ENCODE data around the gene SLC2A9. TPM values are rescaled to one million over a fixed set of nuclear protein-coding genes. Genes with fewer than 3 reads are reported as not detected.
A peak's percentile ranks its signal among the peaks of the same experiment; 100 is the strongest.

Gene SLC2A9
- total RNA-seq, 1 donor from 2014 or later: 3.1 TPM

DNA sequence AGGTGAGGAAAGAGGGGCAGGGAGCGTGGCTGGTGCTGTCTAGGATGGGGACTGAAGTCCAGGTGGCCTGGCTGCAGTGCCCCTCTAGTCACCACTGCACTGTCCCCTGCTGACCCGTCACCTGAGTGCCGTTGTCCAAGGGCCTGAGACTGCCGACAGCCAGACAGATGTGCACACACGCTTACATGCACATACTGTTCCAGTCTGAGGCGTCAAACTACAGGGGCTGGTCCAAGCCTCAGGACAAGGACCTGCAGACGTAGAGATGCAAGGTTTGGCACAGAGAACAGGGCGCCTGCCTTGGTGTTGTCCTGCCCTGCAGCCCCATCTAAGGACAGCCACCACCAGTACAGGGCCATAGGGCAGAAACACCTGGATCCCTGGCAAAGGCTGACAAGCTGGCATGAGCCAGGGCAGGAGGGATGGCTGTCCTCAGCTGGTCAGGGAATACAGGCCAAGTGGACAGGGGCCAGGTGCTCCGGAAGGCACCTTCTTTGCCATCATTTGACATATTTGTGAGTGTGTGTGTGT is 1.7 kb downstream of the SLC2A9 start:
- Mint-ChIP-seq H3K4me1 (ENCODE audit: low read depth) (peaks cover 7% of the 10 kb centered on the region), H3K36me3 (ENCODE audit: insufficient read depth) (no peaks in the 10 kb centered on the region), H3K27ac (no peak overlapping the region), H3K9me3 (ENCODE audit: low read depth) (no peaks in the 10 kb centered on the region), H3K27me3 (no peaks in the 10 kb centered on the region), H3K4me3 (ENCODE audit: low read depth) (peak overlapping the region; percentile 82)
- DNase-seq (ENCODE audit: low spot score, unreplicated experiment): no peak
- TF ChIP-seq, protein P1, sequence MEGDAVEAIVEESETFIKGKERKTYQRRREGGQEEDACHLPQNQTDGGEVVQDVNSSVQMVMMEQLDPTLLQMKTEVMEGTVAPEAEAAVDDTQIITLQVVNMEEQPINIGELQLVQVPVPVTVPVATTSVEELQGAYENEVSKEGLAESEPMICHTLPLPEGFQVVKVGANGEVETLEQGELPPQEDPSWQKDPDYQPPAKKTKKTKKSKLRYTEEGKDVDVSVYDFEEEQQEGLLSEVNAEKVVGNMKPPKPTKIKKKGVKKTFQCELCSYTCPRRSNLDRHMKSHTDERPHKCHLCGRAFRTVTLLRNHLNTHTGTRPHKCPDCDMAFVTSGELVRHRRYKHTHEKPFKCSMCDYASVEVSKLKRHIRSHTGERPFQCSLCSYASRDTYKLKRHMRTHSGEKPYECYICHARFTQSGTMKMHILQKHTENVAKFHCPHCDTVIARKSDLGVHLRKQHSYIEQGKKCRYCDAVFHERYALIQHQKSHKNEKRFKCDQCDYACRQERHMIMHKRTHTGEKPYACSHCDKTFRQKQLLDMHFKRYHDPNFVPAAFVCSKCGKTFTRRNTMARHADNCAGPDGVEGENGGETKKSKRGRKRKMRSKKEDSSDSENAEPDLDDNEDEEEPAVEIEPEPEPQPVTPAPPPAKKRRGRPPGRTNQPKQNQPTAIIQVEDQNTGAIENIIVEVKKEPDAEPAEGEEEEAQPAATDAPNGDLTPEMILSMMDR (IDR thresholded peaks at IDR 0.05; ENCODE audit: unreplicated experiment): no peak

DNA sequence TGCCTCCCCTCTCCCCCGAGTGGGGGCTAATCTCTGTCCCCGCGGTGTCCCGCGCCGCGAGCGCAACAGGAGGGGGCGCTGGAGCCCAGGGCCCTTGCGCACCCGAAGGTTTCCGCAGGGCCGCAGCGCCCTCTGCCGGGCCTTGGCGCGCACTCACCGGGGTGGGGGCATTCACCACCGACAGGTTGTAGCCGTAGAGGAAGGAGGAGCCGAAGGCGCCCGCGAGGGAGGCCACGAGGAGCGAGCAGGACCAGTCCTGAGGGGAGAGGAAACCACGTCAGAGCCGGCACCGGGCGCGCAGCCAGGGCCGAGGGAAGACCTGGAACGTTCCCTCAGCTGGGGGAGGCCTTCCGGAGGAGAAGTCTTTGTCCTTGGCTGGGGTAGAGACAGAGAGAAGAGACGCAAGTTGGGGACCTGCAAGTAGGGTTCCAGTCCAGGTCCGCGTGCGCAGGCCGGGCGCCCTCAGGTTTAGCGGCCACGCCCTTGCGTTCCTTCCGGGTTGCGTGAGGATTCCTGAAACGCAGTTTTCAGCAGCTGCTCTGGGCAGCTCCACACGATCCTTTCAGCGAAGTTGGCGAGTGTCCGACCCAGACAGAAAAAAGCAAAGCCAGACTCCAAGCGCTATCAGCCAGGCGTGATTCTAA is 2.4 kb downstream of the SLC2A9 start:
- Mint-ChIP-seq H3K27me3 (no peaks in the 10 kb centered on the region), H3K36me3 (ENCODE audit: insufficient read depth) (no peaks in the 10 kb centered on the region), H3K9me3 (ENCODE audit: low read depth) (no peaks in the 10 kb centered on the region), H3K27ac (peak overlapping the region; percentile 94), H3K4me3 (ENCODE audit: low read depth) (peak overlapping the region; percentile 82), H3K4me1 (ENCODE audit: low read depth) (peaks cover 7% of the 10 kb centered on the region)
- TF ChIP-seq, protein P1 (IDR thresholded peaks at IDR 0.05; ENCODE audit: unreplicated experiment): peak; percentile 99
- peak; percentile 89 for DNase-seq (ENCODE audit: low spot score, unreplicated experiment)

DNA sequence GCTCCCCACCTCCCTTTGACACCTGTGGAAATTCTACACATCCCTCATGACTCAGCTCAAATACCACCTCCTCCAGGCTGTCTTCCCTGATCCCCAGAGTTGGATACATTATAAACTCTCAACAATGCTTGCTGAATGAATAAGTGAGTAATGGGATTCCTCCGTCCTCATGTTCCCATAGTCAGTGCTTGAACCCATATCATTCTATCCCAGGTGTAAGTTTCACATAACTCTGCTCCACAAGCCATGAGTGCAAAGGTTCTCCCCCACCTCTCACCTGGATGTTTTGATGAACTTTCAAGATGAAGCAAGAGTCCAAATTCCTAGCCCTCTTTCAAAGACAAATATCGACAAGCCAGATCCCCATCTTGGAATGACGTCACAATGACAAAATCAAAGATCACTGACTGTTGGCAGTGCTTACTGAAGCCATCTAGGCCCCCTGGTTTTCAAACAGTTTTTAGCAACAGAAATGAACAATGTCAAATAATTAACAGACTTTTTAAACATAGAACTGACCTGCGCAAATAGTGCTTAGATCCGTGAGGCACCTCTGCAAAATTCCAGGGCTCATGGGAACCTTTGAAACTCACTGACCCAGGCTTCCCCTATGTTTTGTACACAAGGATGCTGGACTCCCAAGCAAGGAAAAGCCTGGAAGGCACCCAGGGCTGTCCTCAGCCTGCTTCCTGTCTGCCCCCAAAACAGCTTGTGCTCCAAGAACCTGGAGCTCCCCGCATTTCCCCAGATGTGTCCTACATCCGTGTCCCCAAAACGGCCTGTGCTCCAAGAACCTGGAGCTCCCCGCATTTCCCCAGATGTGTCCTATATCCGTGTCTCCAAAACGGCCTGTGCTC is 4.0 kb downstream of the SLC2A9 start:
- no peak for DNase-seq (ENCODE audit: low spot score, unreplicated experiment)
- H3K27ac Mint-ChIP-seq: no peak overlapping the region
- TF ChIP-seq, protein P1 (IDR thresholded peaks at IDR 0.05; ENCODE audit: unreplicated experiment): no peak
- no peaks in the 10 kb centered on the region for H3K27me3 Mint-ChIP-seq
- no peaks in the 10 kb centered on the region for H3K9me3 Mint-ChIP-seq (ENCODE audit: low read depth)
- no peak overlapping the region for H3K4me3 Mint-ChIP-seq (ENCODE audit: low read depth)
- peaks cover 6% of the 10 kb centered on the region for H3K4me1 Mint-ChIP-seq (ENCODE audit: low read depth)
- H3K36me3 Mint-ChIP-seq (ENCODE audit: insufficient read depth): no peaks in the 10 kb centered on the region

DNA sequence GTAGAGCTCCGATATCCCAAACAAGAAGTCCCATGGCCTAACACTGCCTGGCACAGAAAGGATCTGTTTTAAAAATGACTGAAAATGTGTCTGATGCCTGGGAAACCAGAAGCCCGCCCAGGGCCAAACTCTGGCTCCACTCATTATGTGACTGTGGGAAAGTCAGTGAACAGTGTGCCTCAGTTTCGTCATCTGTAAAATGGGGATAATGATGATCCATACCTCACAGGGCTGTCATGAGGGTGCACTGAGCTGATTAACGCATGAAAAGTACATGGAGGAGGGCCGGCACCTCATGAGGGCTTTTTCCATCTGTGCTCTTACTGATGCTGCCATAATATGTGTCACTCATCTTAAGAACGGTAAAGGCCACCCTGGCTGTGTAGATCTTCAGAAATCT is 5.1 kb downstream of the SLC2A9 start:
- Mint-ChIP-seq H3K27me3 (no peaks in the 10 kb centered on the region), H3K9me3 (ENCODE audit: low read depth) (no peaks in the 10 kb centered on the region), H3K27ac (no peak overlapping the region), H3K4me3 (ENCODE audit: low read depth) (no peak overlapping the region), H3K36me3 (ENCODE audit: insufficient read depth) (no peaks in the 10 kb centered on the region), H3K4me1 (ENCODE audit: low read depth) (peaks cover 6% of the 10 kb centered on the region)
- TF ChIP-seq, protein P1 (IDR thresholded peaks at IDR 0.05; ENCODE audit: unreplicated experiment): no peak
- DNase-seq (ENCODE audit: low spot score, unreplicated experiment): no peak

DNA sequence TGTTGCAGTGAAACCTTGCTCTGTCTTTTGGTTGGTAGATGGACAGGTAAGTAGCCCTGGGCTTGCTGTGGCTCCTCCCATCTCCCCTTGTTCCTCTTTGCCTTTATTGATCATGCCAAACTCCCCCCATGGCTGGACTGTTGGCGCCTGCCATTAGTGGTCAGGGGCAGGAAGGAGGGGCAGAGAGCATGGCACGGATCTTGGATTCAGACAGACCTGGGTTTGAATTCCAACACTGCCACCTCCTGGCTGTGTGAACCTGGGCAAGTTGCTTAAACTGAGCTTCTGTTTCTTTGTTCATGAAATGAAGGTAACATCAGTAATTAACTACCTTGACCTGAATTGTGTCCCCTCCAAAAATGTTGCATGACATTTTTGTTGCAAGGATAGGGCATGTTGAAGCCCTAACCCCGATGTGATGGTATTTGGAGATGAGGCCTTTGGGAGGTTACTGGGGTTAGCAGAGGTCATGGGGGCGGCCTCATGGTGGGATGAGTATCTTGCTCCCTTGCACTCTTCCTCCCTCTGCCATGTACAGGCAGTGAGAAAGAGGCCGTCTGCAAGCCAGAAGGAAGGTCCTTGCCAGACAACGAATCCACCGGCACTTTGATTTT is 6.0 kb downstream of the SLC2A9 start:
- H3K4me3 Mint-ChIP-seq (ENCODE audit: low read depth): no peak overlapping the region
- H3K36me3 Mint-ChIP-seq (ENCODE audit: insufficient read depth): no peaks in the 10 kb centered on the region
- no peaks in the 10 kb centered on the region for H3K9me3 Mint-ChIP-seq (ENCODE audit: low read depth)
- H3K4me1 Mint-ChIP-seq (ENCODE audit: low read depth): peaks cover 6% of the 10 kb centered on the region
- TF ChIP-seq, protein P1 (IDR thresholded peaks at IDR 0.05; ENCODE audit: unreplicated experiment): peak; percentile 67
- peak overlapping the region; percentile 15 for H3K27ac Mint-ChIP-seq
- no peaks in the 10 kb centered on the region for H3K27me3 Mint-ChIP-seq
- no peak for DNase-seq (ENCODE audit: low spot score, unreplicated experiment)

Measured in progenitor cell of endocrine pancreas (in vitro differentiated cells).